ENCODE data around the gene DCDC2C. TPM values are rescaled to one million over a fixed set of nuclear protein-coding genes. Genes with fewer than 3 reads are reported as not detected.

Gene DCDC2C
- total RNA-seq, 1 experiment from 2014 or later, result not detected

- TF ChIP-seq CDX4 (CRISPR knock-in tag; IDR thresholded peaks at IDR 0.05; ENCODE audit: borderline replicate concordance) (no peak), TP53 (CRISPR knock-in tag; IDR thresholded peaks at IDR 0.05) (no peak)
These were observed 9.0 kb downstream of the DCDC2C start (continued) for GRCh38 chr2:3712424-3712823.

GRCh38 chr2:3712831-3713503 is 9.6 kb downstream of the DCDC2C start:
- no peak for ATAC-seq
- H3K4me3 Mint-ChIP-seq, result no peak overlapping the region
- POLR2A ChIA-PET, result no interaction called here
- CTCF ChIA-PET, result no interaction called here
- peaks cover 10% of the 10 kb centered on the region for H3K27me3 Mint-ChIP-seq (ENCODE audit: low read depth)
- H3K4me1 Mint-ChIP-seq, result no peaks in the 10 kb centered on the region
- peaks cover 34% of the 10 kb centered on the region for H3K36me3 Mint-ChIP-seq
- H3K9me3 Mint-ChIP-seq, result peaks cover 52% of the 10 kb centered on the region
- TF ChIP-seq ZNF232 (CRISPR knock-in tag; IDR thresholded peaks at IDR 0.05), result no peak
- no peak overlapping the region for H3K27ac Mint-ChIP-seq
- no peak for DNase-seq (ENCODE audit: low spot score)

- Mint-ChIP-seq H3K27ac (no peak overlapping the region), H3K4me1 (no peaks in the 10 kb centered on the region), H3K9me3 (peaks cover 49% of the 10 kb centered on the region), H3K27me3 (ENCODE audit: low read depth) (peaks cover 14% of the 10 kb centered on the region), H3K4me3 (no peak overlapping the region), H3K36me3 (peaks cover 40% of the 10 kb centered on the region)
- ATAC-seq (no peak), DNase-seq (ENCODE audit: low spot score) (no peak)
- POLR2A ChIA-PET, result no interaction called here
- TF ChIP-seq ZNF281 (CRISPR knock-in tag; IDR thresholded peaks at IDR 0.05) (no peak), TCF7 (CRISPR knock-in tag; IDR thresholded peaks at IDR 0.05; ENCODE audit: low read depth) (no peak), ARID4B (CRISPR knock-in tag; IDR thresholded peaks at IDR 0.05; ENCODE audit: borderline replicate concordance) (no peak), OVOL2 (CRISPR knock-in tag; IDR thresholded peaks at IDR 0.05; ENCODE audit: borderline replicate concordance) (no peak), ZBTB43 (CRISPR knock-in tag; IDR thresholded peaks at IDR 0.05) (no peak), KAT7 (CRISPR knock-in tag; IDR thresholded peaks at IDR 0.05; ENCODE audit: borderline replicate concordance) (no peak), E2F5 (CRISPR knock-in tag; IDR thresholded peaks at IDR 0.05) (no peak), AFF4 (CRISPR knock-in tag; IDR thresholded peaks at IDR 0.05; ENCODE audit: borderline replicate concordance) (no peak), USF2 (CRISPR knock-in tag; IDR thresholded peaks at IDR 0.05) (no peak)
- CTCF ChIA-PET, result no interaction called here
These were observed 15.3 kb downstream of the DCDC2C start for GRCh38 chr2:3718679-3719078.

Data from WTC11 (cell line).